OCI-LY3 (cell line): ENCODE data around the gene ZNF319.

ENCODE experiments used
- CTCF ChIP-seq: fragments of 200-600, 300-600 bp; sonication (generic); IDR thresholded peaks from 2 replicates; pipeline ENCODE4 v1.5.1; 2014; ENCODE audit warnings: antibody characterized with exemption, low read length, low read depth
- EZH2phosphoT487 ChIP-seq: fragments of 200-600 bp; shearing (Covaris generic); IDR thresholded peaks from 2 replicates; pipeline ENCODE4 v1.6.1; 2018; ENCODE audit warnings: antibody characterized with exemption, mixed run types, low read depth

- TF ChIP-seq CTCF, result no peak
- TF ChIP-seq EZH2phosphoT487, result no peak
These were observed 24.2 kb upstream of the ZNF319 start for GRCh38 chr16:58024486-58025350.
